Activated T-cell treated with anti-CD3 and anti-CD28 coated beads, Interleukin-2, amount 50 U/mL, for 1 hour (primary cell): ENCODE data around the gene SSX3.
"Not testable (repeated sequence)": the region's sequence is repeated elsewhere in the genome, so short reads cannot be mapped to it uniquely, and the experiment has no call there.

Source experiments
- DNase-seq: peaks from one replicate; pipeline ENCODE4 v3.0.0-alpha.2; 2020

SSX3 gene

DNA sequence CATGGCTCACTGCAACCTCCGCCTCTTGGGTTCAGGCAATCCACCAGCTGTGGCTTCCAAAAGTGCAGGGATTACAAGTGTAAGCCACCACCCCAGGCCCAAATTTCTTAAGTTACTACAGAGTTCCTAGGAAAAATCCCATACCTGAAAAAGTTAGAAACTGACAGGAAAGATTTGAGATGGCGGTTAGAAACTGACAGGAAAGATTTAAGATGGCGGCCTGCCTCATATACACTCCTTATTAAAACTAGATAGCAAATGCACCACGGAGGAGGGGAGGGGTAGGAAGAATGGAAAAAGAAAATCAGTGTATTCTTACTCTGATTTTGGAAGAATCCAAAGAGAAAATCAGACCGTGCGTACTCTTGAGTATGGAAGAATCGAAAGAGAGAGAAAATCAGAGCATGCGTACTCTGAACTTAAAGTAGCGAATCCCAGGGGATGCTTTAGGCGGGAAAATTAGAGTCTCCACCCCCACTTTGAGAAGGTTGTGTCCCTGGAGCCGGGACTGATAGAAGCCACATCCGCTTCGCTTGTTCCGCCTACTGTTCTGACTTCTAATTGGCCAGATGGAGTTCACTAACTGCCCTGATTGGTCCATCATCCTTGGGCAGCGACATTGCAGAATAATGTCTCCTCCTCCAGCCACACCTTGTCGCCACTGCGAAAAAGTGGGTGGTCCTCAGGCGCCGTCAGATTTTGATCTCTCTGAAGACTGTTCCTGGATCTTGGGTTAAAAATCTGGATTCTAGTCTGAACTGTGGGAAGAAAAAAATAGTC, at the start of gene SSX3:
SSX3 (minus strand) TSS at position 389 of the 780 bp plus-strand sequence. CDS start 1,454 bp downstream, outside the sequence.
- not testable (repeated sequence) for DNase-seq

GRCh38 chrX:48397825-48398224, 41.3 kb upstream of the SSX3 start:
- DNase-seq: not testable (repeated sequence)

DNA sequence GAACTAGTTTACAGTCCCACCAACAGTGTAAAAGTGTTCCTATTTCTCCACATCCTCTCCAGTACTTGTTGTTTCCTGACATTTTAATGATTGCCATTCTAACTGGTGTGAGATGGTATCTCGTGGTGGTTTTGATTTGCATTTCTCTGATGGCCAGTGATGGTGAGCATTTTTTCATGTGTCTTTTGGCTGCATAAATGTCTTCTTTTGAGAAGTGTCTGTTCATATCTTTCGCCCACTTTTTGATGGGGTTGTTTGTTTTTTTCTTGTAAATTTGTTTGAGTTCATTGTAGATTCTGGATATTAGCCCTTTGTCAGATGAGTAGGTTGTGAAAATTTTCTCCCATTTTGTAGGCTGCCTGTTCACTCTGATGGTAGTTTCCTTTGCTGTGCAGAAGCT, 40.4 kb upstream of the SSX3 start:
- DNase-seq: not testable (repeated sequence)

GRCh38 chrX:48383239-48383638, 26.7 kb upstream of the SSX3 start, which contains the start of gene SSX4:
TSS of gene SSX4 (plus strand) at chrX:48383539. CDS start at chrX:48384054, 515 bp downstream.
- not testable (repeated sequence) for DNase-seq

DNA sequence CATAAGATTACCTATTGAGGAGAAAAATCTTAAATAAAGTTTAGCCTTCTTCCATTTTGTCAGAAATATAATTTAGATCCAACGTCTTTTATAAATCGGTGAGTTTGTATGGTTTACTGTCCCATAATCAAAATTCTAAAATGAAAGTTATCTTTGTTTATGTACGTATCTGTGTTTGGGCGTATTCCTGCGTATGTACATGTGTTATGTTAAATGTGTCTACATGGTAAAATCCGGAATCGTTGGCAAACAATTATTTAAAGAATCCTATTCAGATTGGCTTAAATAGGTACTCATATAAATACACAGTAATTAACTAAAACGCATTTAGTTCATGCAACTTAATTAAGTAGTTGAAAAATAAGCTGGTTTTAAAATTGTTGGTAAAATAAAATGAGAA, 13.9 kb upstream of the SSX3 start:
- DNase-seq: not testable (repeated sequence)

DNA sequence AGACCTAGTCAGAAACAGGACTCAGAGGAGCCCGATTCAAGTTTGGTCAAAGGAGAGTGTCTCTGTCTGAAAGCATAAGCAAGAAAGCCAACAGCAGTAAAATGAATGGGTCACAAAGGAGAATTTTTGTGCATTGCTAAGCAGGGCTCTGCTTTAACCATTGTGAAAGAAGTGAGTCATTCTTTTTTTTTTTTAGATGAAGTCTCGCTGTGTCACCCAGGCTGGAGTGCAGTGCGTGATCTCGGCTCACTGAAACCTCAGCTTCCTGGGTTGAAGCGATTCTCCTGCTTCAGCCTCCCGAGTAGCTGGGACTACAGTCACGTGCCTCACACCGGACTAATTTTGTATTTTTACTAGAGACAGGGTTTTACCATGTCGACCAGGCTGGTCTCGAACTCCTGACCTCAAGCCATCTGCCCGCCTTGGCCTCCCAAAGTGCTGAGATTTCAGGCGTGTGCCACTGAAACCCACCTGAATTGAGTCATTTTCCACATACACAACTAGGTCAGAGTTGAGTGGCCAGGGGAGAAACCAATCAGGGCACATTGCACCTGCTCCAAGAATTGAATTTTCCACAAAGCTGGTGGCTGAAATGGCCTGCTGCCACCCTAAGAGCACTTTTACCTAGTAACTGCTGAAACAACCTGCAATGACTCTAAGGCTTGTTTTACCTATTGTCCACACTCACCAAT, 11.4 kb upstream of the SSX3 start:
- DNase-seq: not testable (repeated sequence)

- not testable (repeated sequence) for DNase-seq
Observed at GRCh38 chrX:48359281-48359680, 2.8 kb upstream of the SSX3 start.

DNA sequence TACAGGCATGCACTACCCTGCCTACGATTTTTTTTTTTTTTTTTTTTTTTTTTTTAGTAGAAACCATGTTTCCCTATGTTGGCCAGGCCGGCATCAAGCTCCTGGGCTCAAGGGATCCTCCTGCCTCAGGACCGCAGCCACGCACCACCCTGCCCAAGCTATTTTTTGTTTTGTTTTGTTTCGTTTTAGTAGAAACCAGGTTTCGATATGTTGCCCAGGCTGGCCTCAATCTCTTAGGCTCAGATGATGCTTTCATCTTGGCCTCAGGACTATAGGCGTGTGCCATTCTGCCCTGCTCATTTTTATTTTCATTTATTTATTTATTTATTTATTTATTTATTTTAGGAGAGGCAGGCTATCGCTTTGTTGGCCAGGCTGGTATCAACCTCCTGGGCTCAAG, 1.2 kb upstream of the SSX3 start:
- no peak for DNase-seq

- not testable (repeated sequence) for DNase-seq
Observed at GRCh38 chrX:48346059-48346458, 10.4 kb downstream of the SSX3 start.

DNA sequence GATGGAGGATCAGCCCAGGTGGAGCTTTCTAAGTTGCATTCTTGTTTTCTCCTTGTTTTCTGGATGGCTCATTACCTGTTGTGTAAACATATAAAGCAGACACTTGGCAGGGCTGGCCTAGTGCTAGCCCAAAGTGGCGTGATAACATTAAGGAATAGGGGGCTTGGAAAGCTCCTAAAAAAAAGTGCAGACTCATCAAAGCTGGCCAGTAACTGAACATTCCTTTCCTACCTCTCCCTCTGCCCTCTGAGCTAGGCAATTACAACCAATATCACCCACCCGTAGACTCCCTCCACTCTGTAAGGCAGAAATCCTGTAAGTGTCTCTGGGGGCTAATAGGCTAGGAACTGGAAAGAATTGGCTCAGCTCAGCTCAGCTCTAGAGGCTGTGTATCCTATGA, 42.5 kb downstream of the SSX3 start:
- DNase-seq: not testable (repeated sequence)

- no peak for DNase-seq
Observed at GRCh38 chrX:48306175-48306574, 50.3 kb downstream of the SSX3 start.
